ENCODE measurements around the gene MAFG.

MAFG gene

GRCh38 chr17:81898029-81898866 lies 29.3 kb downstream of the MAFG start:
- DNase-seq (ENCODE audit: low spot score), result no peak

- DNase-seq (ENCODE audit: low spot score), result no peak
Measured at GRCh38 chr17:81895400-81895799, 32.1 kb downstream of the MAFG start.

GRCh38 chr17:81891303-81891552 lies 36.3 kb downstream of the MAFG start:
- DNase-seq (ENCODE audit: low spot score), result no peak

- DNase-seq (ENCODE audit: low spot score), result no peak
Measured at GRCh38 chr17:81890447-81891302, 36.9 kb downstream of the MAFG start.

- no peak for DNase-seq (ENCODE audit: low spot score)
Measured at GRCh38 chr17:81889602-81890001, 37.9 kb downstream of the MAFG start.

GRCh38 chr17:81888988-81889595 lies 38.4 kb downstream of the MAFG start:
- no peak for DNase-seq (ENCODE audit: low spot score)

- no peak for DNase-seq (ENCODE audit: low spot score)
Measured at GRCh38 chr17:81888105-81888987, 39.2 kb downstream of the MAFG start.

GRCh38 chr17:81885869-81886548 lies 41.5 kb downstream of the MAFG start:
- no peak for DNase-seq (ENCODE audit: low spot score)

- DNase-seq (ENCODE audit: low spot score), result no peak
Measured at GRCh38 chr17:81885454-81885853, 42.1 kb downstream of the MAFG start.

GRCh38 chr17:81884968-81885367 lies 42.6 kb downstream of the MAFG start:
- DNase-seq (ENCODE audit: low spot score), result no peak

GRCh38 chr17:81884520-81884919 lies 43.0 kb downstream of the MAFG start:
- no peak for DNase-seq (ENCODE audit: low spot score)

- DNase-seq (ENCODE audit: low spot score), result no peak
Measured at GRCh38 chr17:81879121-81879520, 48.4 kb downstream of the MAFG start.

GRCh38 chr17:81878294-81878693 lies 49.2 kb downstream of the MAFG start:
- no peak for DNase-seq (ENCODE audit: low spot score)

GRCh38 chr17:81877569-81877968 lies 50.0 kb downstream of the MAFG start:
- no peak for DNase-seq (ENCODE audit: low spot score)

GRCh38 chr17:81871387-81872230 lies 55.9 kb downstream of the MAFG start:
- DNase-seq (ENCODE audit: low spot score), result peak; percentile 86

- DNase-seq (ENCODE audit: low spot score), result no peak
Measured at GRCh38 chr17:81870981-81871386, 56.6 kb downstream of the MAFG start, which contains the start of gene ARHGDIA. TSS of gene ARHGDIA (minus strand) at chr17:81871337. CDS start at chr17:81869930, 1,407 bp downstream.

- no peak for DNase-seq (ENCODE audit: low spot score)
Measured at GRCh38 chr17:81870131-81870980, 57.2 kb downstream of the MAFG start.

- DNase-seq (ENCODE audit: low spot score), result no peak
Measured at GRCh38 chr17:81869221-81870130, 58.1 kb downstream of the MAFG start.
